ENCODE measurements around the gene MAF.

The MAF gene

DNA sequence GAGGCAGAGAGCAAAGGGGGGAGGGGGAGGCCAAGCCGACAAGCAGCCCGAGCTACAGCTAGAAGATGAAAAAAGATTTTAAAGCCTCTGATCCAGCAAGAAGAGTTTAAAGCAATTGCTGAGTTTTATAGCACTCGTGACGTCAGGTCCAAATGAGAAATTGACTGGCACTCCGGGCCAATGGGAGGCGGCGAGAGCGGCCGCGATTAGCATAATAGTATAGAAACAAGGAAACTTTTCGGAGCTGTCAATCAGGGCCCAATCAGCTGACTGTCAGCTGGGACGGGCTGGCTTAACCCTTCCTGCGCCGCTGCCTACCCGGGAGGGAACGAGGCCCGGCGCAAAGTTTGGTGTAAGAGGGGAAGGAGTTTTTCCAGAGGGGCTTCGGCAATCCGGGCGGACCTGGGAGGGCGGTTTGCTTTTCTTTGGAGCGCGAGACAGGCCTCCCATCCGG lies at the start of gene MAF:
Gene MAF (minus strand): TSS at position 100 of the 454 bp plus-strand sequence. CDS start 835 bp downstream, outside the sequence.
- in situ Hi-C loops (cut with MboI; ENCODE audit: low sequenced_read_pairs): loop anchor here (25.0 kb wide), 2 partner anchors 487 to 1488 kb away; no protein-coding TSS in a partner anchor
- Histone ChIP-seq H3K36me3 (replicated peaks) (no peaks in the 10 kb centered on the region), H3K27me3 (ENCODE audit: low read depth) (no peaks in the 10 kb centered on the region), H3K4me1 (peaks cover 40% of the 10 kb centered on the region), H3K9me3 (no peaks in the 10 kb centered on the region), H3K4me3 (peak within 1 kb of the TSS; percentile 55)
- DNase-seq (ENCODE audit: low spot score in 2 of 2): peak; percentile 91 to 93

DNA sequence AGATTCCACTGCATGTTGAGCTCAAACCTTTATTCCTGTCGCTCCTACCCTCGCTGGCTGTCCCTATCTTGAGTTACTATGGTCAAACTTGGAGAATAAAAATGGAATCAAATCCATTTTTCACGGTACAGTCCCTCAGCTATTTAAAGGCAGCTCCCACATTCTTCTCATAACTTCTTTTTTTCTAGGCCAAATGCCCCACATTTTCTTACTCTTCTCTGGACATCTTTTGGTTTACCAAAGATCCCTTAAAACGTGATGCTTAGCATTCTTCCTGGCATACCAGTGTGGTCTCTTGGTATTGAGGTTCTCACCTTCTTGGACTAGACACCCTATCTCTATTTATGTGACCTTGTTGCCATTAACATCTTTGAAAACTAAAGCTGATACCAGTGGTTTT lies 48.3 kb upstream of the MAF start:
- H3K4me1 ChIP-seq: no peaks in the 10 kb centered on the region
- no peaks in the 10 kb centered on the region for H3K27me3 ChIP-seq (ENCODE audit: low read depth)
- H3K4me3 ChIP-seq: no peak overlapping the region
- in situ Hi-C loops (cut with MboI; ENCODE audit: low sequenced_read_pairs): no loop called here
- no peaks in the 10 kb centered on the region for H3K36me3 ChIP-seq (replicated peaks)
- no peak for DNase-seq (ENCODE audit: low spot score in 2 of 2)
- H3K9me3 ChIP-seq: no peaks in the 10 kb centered on the region

DNA sequence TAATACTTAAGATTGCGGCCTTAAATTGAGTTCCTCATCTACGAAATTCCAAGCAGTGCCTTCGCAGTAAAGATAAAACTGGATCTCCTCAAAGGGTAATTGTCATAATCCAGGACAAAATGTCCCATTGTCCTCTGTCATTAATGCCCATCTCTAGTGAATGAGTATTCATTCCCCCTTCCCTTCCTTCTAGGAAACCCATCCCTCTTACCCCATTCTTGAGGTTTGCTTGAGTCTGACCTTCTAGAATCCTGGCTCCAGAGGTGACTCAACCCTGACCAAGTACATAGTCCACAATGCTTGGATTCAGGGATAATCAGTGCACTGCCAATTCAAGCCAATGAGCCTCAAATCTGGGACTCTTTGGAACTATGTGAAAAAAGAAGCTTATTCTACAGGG lies 47.0 kb upstream of the MAF start:
- no peaks in the 10 kb centered on the region for H3K9me3 ChIP-seq
- H3K36me3 ChIP-seq (replicated peaks): no peaks in the 10 kb centered on the region
- no peak overlapping the region for H3K4me3 ChIP-seq
- no peaks in the 10 kb centered on the region for H3K4me1 ChIP-seq
- no peaks in the 10 kb centered on the region for H3K27me3 ChIP-seq (ENCODE audit: low read depth)
- DNase-seq (ENCODE audit: low spot score in 2 of 2): no peak
- in situ Hi-C loops (cut with MboI; ENCODE audit: low sequenced_read_pairs): no loop called here

DNA sequence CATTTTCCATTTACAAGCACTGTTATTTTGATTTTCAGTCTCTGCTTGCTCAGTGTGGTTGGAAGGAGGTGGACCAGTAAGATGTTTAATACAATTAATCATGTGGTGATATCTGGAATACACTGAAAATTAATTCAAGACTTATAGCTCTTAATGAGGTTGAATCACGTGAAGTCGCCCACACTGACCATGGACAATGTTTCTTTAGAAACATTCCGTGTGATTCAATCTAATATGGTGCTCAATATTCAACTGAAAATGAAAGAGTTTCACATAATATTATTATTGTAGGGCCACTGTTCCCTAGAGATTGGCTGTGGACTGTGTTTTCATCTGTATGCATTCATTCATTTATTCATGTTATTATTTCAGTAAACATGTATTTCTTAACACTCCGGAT lies 45.2 kb upstream of the MAF start:
- no peaks in the 10 kb centered on the region for H3K9me3 ChIP-seq
- H3K27me3 ChIP-seq (ENCODE audit: low read depth): no peaks in the 10 kb centered on the region
- H3K36me3 ChIP-seq (replicated peaks): no peaks in the 10 kb centered on the region
- H3K4me1 ChIP-seq: no peaks in the 10 kb centered on the region
- no peak for DNase-seq (ENCODE audit: low spot score in 2 of 2)
- in situ Hi-C loops (cut with MboI; ENCODE audit: low sequenced_read_pairs): no loop called here
- H3K4me3 ChIP-seq: no peak overlapping the region

DNA sequence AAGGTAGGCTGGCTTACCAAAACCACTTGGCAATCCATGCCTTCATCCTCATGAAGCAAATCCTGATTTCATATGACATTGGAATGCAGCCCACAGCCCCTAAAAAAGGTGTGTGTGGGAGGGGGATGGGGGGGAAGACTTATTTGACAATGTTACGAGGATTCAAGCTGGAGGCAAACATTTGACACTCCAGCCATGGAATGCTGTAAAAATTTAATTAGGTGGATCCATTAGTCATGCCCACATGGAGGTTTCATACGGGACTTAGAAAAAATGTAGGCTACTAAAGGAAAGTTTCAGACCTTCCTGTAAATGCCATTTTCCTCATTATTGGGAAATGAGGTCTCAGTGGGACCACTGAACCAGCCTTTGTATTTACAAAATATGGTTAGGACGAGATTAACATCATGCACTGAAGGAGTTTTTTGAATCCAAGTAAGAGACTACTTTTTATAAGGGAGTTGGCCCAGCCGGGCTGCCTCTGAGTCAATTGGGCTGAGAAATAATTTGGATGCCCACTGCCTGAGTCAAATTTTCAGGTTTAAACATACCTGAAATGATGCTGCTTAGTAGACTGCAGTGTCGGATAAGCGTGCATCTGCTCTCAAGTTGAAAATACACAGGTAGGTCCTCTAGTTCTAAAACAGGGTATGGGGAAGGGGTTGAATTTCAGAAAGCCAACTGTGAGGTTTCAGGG lies 44.6 kb upstream of the MAF start:
- Histone ChIP-seq H3K27me3 (ENCODE audit: low read depth) (no peaks in the 10 kb centered on the region), H3K36me3 (replicated peaks) (no peaks in the 10 kb centered on the region), H3K4me3 (no peak overlapping the region), H3K9me3 (no peaks in the 10 kb centered on the region), H3K4me1 (no peaks in the 10 kb centered on the region)
- in situ Hi-C loops (cut with MboI; ENCODE audit: low sequenced_read_pairs): no loop called here
- DNase-seq (ENCODE audit: low spot score in 2 of 2): no peak

DNA sequence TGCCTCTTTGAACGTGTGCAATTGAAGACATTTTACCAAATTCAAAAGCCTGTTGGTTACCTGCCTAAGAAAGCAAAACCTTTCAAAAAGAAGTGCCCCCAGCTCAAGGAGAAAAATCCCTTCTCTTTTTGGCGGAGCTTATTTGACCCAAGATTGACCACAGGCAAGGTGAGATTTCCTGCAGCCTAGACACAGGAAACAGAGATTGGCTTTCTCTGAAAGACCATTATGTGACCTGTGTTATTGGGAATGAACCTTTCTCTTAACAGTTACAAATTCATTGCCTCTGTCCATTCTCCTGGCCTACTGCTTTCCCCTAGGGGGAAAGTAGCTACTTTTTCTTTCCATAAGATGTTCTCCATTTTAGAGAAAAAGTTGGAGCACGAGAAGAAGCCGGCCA lies 42.1 kb upstream of the MAF start:
- no peaks in the 10 kb centered on the region for H3K4me1 ChIP-seq
- H3K9me3 ChIP-seq: no peaks in the 10 kb centered on the region
- H3K4me3 ChIP-seq: no peak overlapping the region
- in situ Hi-C loops (cut with MboI; ENCODE audit: low sequenced_read_pairs): no loop called here
- no peaks in the 10 kb centered on the region for H3K27me3 ChIP-seq (ENCODE audit: low read depth)
- no peak for DNase-seq (ENCODE audit: low spot score in 2 of 2)
- no peaks in the 10 kb centered on the region for H3K36me3 ChIP-seq (replicated peaks)

DNA sequence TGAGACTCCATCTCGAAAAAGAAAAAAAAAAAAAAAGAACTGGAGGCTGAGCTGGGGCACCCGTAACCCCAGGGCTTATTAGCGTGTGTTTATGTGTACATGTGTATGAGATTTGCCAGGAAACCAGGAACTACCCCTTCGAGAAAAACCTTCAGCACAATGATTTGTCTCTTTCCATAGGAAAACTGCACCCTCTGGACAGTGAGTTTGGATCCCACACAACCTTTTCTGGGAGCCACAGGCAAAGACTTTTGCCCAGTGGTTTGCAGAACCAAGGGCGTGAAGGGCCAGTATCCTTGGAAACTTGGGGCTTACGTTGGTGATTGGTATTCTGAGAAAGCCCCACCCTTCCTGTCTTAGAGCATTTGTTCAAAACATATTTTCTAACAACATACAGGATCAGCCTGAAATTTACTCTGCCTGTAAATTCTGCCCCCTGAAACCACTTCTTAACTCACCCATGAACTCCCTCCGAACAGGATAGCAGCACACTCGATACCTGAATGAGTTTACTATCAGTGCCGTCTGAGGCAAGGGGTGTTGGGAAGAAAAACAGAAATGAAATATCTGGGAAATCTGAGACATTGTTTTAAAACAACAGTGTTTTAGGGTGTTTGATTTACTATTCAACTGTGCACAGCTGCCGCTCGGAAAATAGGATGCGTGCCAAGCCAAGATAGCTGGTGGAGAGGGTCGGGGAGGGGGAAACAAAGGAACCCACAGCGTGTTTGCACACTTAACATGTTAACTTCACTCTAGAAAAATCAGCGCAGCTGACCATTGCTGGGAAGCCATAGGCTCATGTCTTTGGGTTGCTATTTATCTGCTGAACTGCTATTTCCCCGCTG lies 40.2 kb upstream of the MAF start:
- in situ Hi-C loops (cut with MboI; ENCODE audit: low sequenced_read_pairs): no loop called here
- no peaks in the 10 kb centered on the region for H3K4me1 ChIP-seq
- H3K27me3 ChIP-seq (ENCODE audit: low read depth): no peaks in the 10 kb centered on the region
- no peaks in the 10 kb centered on the region for H3K36me3 ChIP-seq (replicated peaks)
- H3K9me3 ChIP-seq: no peaks in the 10 kb centered on the region
- no peak for DNase-seq (ENCODE audit: low spot score in 2 of 2)
- H3K4me3 ChIP-seq: no peak overlapping the region

DNA sequence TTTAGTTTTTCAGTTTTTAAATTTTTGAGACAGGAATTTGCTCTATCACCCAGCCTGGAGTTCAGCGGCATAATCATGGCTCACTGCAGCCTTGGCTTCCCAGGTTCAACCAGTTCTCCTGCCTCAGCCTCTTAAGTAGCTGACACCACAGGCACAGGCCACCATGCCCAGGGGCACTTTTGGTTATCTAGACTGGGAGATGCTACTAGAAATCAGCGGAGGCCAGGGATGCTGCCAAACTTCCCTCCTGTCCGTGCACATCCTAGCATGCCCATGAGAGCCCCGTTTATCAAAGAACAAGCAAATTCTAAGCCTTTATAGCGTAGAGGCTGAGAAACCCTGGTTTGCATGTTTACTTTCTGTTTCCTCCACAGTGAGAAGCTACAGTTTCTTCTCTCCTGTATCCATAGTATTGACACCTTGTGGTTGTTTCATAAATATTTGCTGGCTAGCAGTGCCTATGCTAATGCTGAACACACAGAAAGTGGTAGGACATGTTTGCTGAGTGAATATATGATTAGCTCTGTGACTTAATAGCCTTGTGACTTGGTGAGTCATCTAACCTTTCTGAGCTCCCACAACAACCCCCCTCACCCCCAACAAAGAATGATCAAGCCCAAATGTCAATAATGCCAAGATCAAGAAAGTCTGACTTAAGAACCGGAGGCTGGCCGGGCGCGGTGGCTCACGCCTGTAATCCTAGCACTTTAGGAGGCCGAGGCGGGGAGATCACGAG lies 39.2 kb upstream of the MAF start:
- Histone ChIP-seq H3K4me1 (no peaks in the 10 kb centered on the region), H3K9me3 (no peaks in the 10 kb centered on the region), H3K27me3 (ENCODE audit: low read depth) (no peaks in the 10 kb centered on the region), H3K36me3 (replicated peaks) (no peaks in the 10 kb centered on the region), H3K4me3 (no peak overlapping the region)
- in situ Hi-C loops (cut with MboI; ENCODE audit: low sequenced_read_pairs): no loop called here
- DNase-seq (ENCODE audit: low spot score in 2 of 2): no peak

DNA sequence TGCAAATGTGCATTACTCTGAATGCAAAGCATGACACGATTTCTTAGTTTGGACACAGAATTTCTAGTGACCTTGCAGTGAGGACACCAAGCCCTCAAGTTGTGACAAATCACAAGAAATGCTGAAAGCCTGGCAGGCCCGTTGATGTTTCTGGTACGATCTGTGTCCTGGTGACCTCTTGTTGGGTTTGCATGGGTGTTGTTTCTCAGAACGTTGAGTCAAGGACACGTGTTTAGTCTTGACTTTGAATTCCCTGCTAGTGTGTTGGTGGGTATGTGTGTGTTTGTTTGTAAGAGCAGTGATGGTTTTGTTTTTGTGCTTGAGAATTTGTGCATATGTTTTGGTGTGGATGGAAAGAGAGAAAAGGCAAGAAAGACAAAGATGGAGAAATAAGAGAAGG lies 37.8 kb upstream of the MAF start:
- Histone ChIP-seq H3K9me3 (no peaks in the 10 kb centered on the region), H3K27me3 (ENCODE audit: low read depth) (no peaks in the 10 kb centered on the region), H3K36me3 (replicated peaks) (no peaks in the 10 kb centered on the region), H3K4me3 (no peak overlapping the region), H3K4me1 (peaks cover 2% of the 10 kb centered on the region; the same call in 1 of the 2 replicates)
- DNase-seq (ENCODE audit: low spot score in 2 of 2): no peak
- in situ Hi-C loops (cut with MboI; ENCODE audit: low sequenced_read_pairs): no loop called here

DNA sequence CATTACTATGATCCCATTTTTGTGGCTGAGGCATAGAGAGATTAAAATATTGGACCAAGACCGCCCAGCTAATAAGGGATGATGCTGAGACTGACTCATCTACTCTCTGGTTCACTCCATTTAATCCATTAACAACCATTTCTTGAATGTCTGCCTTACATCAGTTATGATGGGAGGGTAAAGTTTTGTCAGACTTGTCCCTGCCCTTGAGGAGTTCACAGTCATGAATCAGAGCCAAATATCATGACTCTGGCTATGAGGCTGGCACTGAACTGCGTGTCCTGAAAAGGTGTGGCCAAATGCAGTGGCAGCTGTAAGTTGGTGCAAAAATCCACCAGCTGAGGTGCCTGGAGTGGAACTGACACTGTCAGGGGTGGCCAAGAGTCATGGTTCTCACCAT lies 35.0 kb upstream of the MAF start:
- peaks cover 2% of the 10 kb centered on the region; the same call in 1 of the 2 replicates for H3K4me1 ChIP-seq
- DNase-seq (ENCODE audit: low spot score in 2 of 2): no peak
- no peaks in the 10 kb centered on the region for H3K36me3 ChIP-seq (replicated peaks)
- H3K27me3 ChIP-seq (ENCODE audit: low read depth): no peaks in the 10 kb centered on the region
- in situ Hi-C loops (cut with MboI; ENCODE audit: low sequenced_read_pairs): no loop called here
- no peak overlapping the region for H3K4me3 ChIP-seq
- H3K9me3 ChIP-seq: no peaks in the 10 kb centered on the region

DNA sequence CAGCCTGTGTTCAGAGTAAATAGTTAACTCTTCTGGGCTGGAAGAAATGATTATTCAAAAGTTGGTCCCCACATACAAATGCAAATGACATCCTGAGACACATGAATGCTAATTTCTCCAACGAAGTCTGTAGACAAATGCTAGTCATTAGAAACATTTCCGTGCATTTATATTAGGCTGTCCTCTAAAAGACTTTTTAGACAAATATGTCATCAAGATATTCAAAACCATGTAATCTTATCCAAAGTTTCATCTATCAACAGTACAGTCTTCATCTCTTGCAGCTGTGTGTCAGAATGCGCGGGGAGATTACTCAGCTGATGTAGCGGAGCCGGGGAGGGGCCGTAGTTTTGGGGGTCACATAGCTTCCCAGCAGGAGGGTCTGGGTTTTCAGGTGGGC lies 33.8 kb upstream of the MAF start:
- Histone ChIP-seq H3K4me1 (peaks cover 2% of the 10 kb centered on the region; the same call in 1 of the 2 replicates), H3K27me3 (ENCODE audit: low read depth) (no peaks in the 10 kb centered on the region)
- in situ Hi-C loops (cut with MboI; ENCODE audit: low sequenced_read_pairs): no loop called here

DNA sequence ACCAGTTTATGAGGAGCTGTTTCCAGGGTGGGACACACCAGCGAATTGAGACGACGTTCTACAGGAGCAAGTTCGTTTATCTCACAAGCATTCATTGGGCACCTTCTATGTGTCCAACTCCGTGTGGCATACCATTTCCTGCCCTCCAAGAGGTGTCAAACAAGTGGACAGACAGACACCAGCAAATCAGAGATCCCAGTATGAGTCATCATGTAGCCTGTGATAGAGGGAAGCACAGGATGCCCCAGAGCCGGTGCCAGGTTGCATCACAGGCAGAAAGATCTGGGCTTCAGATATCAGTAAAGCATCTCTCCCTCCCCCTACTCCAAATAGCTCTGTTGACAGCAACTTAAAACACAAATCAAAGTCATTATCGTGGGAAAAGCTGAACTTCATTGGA lies 31.8 kb upstream of the MAF start:
- Histone ChIP-seq H3K9me3 (no peaks in the 10 kb centered on the region), H3K4me3 (no peak overlapping the region), H3K36me3 (replicated peaks) (no peaks in the 10 kb centered on the region), H3K27me3 (ENCODE audit: low read depth) (no peaks in the 10 kb centered on the region), H3K4me1 (peaks cover 2% of the 10 kb centered on the region; the same call in 1 of the 2 replicates)
- in situ Hi-C loops (cut with MboI; ENCODE audit: low sequenced_read_pairs): no loop called here
- no peak for DNase-seq (ENCODE audit: low spot score in 2 of 2)

More for the DNA sequence above, 33.8 kb upstream of the MAF start:
- Histone ChIP-seq H3K9me3 (no peaks in the 10 kb centered on the region), H3K36me3 (replicated peaks) (no peaks in the 10 kb centered on the region), H3K4me3 (no peak overlapping the region)
- DNase-seq (ENCODE audit: low spot score in 2 of 2): no peak

DNA sequence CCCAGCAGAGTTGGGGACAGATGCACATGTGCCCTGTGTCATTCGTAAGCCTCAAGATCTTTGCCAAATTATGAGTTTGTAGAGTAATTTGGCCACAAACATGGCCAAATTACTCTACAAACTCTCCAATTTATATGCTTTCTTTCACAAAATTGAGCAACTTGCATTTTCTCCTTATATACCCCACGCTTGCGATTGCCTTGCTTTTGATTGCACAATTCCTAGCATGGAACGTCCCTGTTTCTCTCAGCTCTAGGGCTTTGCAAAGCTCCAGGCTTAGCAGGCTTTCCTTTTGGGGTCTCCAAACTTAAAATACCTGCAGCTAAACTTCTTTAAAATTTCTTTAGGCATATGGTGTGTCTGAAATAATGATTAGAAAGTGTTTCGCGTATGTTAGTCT lies 28.5 kb upstream of the MAF start:
- no peaks in the 10 kb centered on the region for H3K36me3 ChIP-seq (replicated peaks)
- H3K27me3 ChIP-seq (ENCODE audit: low read depth): no peaks in the 10 kb centered on the region
- H3K4me1 ChIP-seq: no peaks in the 10 kb centered on the region
- no peaks in the 10 kb centered on the region for H3K9me3 ChIP-seq
- no peak overlapping the region for H3K4me3 ChIP-seq
- DNase-seq (ENCODE audit: low spot score in 2 of 2): no peak
- in situ Hi-C loops (cut with MboI; ENCODE audit: low sequenced_read_pairs): no loop called here
